GM19023 (cell line): ENCODE results near the gene CACNG8.

Experiments used
- ATAC-seq: cut with Tn5 transposase; IDR thresholded peaks from one replicate; pipeline ENCODE4 v1.9.1; 2021; ENCODE audit warnings: mild to moderate bottlenecking, moderate library complexity; ENCODE audit not compliant: unreplicated experiment

The CACNG8 gene

DNA sequence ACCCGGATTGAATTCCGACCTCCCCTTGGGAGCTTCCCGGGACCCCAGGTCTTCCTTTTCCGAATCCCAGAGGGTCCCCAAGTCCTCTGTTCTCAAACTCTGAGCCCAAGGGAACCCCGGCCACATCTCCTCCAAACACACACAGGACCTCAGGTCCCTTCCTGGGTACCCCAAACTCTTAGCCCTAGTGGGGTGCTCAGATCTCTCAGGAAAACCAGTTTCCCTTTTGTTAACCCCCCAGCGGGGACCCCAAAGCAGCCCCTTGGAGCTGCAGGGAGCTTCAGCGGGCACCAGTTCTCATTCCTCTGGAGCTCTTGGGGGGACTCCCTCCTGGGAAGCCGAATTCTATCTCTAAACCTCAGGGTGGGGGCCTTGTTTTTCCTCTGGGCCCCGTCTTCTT lies 29.5 kb downstream of the CACNG8 start:
- no peak for ATAC-seq

DNA sequence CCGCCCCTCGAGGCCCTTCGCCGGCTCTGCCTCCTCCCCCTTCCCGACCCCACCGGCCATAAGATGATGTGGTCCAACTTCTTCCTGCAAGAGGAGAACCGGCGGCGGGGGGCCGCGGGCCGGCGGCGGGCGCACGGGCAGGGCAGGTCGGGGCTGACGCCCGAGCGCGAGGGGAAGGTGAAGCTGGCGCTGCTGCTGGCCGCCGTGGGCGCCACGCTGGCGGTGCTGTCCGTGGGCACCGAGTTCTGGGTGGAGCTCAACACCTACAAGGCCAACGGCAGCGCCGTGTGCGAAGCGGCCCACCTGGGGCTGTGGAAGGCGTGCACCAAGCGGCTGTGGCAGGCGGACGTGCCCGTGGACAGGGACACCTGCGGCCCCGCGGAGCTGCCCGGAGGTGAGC lies 30.1 kb downstream of the CACNG8 start:
- no peak for ATAC-seq

DNA sequence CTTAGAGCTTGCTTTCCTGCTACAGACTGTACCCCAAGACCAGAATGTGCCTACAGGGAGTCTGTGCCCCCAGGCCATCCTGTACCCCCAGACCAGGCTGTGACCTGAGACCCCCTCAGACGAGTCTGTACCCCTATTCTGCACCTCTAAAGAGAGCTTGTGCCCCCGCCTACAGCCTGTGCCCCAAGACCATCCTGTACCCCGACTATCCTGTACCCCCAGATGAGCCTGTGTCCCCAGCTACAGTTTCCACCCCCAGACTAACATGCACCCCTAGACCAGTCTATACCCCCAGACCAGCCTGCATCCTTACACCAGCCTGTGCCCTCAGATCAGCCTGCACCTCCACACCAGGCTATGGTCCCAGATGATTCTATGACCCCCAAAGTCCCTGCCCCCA lies 30.7 kb downstream of the CACNG8 start:
- ATAC-seq: no peak

DNA sequence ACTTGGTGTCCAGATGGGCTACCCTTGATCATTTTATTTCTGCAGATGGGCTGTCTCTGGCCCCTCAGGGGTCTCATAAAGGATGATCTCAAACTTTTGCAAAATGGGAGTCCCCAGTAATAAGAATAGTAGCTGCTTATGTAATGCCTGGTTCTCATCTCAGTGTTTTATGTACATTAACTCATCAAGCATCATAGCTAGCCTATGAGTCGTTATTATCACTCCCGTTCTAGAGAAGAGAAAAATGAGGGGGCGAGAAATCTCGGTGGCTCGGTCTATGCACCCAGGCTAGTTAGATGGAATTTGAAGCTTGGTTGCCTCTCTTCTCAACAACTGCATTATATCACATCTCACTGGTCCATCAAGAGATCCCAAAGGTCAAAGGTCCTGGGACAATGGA lies 32.1 kb downstream of the CACNG8 start:
- no peak for ATAC-seq

DNA sequence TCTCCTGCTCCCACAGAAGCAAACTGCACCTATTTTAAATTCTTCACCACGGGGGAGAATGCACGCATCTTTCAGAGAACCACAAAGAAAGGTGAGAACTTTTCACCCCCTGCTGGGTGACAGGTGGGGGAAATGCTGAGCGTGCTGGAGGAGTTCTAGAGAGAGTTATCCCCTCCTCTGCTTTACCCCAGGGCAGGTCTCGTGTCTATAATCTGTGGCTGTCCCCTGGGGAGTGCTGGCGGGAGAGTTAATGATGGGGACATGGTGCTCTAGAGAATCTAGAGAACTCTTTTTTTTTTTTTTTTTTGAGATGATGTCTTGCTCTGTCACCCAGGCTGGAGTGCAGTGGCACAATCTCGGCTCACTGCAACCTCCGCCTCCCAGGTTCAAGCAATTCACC lies 35.5 kb downstream of the CACNG8 start:
- ATAC-seq: no peak

DNA sequence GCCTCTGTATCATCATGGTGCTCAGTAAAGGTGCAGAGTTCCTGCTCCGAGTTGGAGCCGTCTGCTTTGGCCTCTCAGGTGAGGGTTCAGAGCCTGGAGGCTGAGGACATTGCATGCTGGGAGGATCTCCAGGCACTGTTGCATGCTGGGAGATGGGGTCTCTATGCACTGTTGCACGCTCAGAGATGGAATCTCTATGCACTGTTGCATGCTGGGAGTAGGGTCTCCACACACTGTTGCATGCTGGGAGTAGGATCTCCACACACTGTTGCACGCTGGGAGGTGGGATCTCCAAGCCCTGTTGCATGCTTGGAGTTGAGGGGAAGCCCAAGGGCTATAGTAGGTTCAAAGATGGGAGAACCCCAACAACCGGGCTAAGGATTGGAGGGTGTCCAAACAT lies 37.0 kb downstream of the CACNG8 start:
- no peak for ATAC-seq

DNA sequence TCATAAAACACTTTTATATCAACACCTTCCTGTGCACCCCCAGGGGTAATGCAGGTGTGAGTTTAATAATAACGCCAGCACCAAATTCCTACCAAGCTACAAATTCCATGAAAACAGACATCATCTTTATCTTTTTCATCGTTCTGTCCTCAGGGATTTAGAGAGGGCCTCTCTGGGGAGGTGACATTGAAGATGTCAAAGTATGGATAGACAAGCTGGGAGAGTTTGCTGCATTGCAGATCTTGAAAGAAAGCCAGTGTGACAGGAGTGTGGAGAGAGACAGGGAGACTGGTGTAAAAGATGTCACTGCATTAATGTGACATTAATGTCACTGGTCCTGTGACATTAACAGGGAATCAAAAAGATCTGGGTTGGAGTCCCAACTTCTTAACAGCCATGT lies 38.8 kb downstream of the CACNG8 start:
- ATAC-seq: no peak

DNA sequence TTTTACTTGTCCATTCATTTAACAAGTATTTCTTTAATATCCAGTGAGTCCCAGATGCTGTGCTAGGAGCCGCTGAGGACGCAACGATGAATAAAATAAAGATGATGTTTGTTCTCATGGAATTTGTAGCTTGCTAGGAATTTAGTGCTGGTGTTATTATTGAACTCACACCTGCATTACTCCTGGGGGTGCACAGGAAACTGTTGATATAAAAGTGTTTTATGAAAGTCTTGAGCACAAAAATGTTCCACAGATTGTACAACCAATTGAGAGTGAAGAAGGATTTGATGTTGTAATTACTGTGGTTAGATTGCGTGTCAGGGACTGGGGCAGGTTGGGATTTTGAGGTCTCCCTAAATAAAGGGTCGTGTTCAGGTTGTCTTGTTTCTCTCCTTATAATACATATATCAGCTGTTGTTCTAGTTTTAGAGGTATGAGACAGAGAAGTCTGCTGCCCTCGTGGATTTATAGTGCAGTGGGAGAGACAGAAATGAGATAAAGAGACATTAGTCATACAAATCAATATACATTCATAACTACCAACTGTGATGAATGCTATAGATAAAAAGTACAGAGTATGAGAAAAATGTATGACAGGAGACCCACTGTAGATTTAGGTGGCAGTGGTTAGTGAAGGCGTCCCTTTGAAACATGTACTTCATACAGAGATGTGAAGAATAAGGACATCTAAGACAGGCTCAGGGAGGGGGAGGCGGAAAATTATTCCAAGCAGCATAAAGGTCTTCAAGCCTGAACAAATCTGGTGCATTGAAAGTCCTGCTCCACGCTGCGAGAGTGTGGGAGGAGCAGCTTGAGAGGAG lies 40.0 kb downstream of the CACNG8 start:
- ATAC-seq: no peak

DNA sequence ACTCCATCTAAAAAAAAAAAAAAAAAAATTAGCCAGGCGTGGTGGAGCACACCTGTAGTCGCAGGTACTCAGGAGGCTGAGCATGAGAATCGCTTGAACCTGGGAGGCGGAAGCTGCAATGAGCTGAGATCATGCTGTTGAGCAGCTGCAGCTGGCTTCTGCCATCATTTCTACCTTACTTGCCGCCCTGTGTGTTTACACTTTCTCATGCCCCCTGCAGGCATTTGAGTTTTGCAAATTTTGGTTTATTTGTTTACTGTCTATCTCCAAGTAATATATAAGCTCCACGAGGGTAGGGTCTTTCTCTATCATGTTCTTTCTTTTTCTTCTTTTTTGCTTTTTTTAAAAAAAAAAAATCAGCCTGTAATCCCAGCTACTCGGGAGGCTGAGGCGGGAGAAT lies 46.7 kb downstream of the CACNG8 start:
- ATAC-seq: no peak

DNA sequence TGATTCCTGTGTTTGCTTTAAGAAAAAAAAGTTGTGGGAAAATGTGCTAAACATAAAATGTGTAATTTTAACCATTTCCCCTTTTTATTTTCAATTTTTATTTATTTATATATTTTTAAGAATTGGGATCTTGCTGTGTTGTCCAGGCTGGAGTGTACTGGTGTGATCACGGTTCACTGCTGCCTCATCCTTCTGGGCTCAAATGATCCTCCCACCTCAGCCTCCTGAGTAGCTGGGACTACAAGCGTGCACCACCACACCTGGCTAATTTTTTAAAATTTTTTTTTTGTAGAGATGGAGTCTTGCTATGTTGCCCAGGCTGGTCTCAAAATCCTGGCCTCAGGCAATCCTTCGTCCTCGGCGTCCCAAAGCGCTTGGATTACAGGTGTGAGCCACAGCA lies 47.7 kb downstream of the CACNG8 start:
- no peak for ATAC-seq

DNA sequence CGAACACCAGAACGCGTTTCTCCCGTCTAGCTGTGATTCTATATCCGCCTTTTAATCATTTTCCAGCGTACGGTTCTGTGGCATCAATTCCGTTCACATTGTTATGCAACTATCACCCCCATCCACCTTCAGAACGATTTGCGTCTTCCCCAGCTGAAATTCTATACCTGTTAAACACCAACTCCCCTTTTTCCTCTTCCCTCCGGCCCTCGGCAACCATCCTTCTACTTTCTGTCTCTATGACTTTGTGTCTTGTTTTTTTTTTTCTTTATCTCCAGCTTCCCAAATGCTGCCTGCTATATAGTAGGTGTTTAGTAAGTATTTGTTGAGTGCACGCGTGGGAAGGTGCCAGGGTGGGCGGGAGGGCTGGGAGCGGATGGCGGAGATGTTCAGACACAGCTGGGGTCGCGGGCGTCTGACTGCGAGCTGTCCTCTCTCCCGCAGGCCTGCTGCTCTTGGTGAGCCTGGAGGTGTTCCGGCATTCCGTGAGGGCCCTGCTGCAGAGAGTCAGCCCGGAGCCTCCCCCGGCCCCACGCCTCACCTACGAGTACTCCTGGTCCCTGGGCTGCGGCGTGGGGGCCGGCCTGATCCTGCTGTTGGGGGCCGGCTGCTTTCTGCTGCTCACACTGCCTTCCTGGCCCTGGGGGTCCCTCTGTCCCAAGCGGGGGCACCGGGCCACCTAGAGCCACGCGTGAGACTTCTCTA lies 48.9 kb downstream of the CACNG8 start:
- ATAC-seq: no peak

DNA sequence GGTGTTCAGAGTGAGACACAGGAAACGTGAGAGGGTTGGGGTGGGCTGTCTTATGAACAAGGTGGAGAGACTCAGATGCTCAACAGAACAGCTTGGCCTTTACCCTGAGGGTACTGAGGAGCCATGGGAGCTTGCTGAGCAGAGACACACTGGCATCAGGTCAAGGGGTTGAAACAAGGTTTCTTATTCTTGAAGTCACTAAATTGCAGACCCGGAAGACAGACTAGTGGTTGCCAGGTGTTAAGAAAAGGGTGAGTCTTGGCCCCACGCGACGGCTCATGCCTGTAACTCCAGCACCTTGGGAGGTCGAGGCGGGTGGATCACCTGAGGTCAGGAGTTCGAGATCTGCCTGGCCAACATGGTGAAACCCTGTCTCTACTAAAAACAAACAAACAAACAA lies 51.1 kb downstream of the CACNG8 start:
- ATAC-seq: no peak

DNA sequence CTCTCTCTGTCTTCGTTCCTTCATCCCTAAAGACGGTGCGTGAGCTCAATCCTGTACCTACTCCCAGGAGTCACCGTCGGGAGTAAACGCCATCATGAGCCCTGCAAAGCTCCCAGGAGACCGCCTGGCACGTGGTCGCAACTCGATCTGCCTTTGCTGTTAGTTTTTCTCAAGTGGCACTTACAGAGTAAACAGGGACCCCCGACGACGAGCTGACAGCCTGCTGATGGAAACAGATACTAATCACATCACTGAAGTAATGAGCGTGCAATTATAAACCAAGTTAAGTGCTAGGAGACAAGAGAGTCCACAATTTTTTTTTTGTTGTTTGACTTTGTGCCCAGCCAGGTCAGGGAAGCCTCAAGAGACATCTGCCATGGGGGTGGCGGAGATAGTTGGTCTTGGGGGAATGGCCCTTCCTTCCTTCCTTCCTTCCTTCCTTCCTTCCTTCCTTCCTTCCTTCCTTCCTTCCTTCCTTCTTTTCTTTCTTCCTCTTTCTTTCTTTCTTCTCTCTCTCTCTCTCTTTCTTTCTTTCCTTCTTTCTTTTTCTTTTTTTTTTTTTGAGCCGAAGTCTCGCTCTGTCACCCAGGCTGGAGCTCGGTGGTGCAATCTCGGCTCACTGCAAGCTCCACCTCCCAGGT lies 52.3 kb downstream of the CACNG8 start:
- ATAC-seq: no peak

DNA sequence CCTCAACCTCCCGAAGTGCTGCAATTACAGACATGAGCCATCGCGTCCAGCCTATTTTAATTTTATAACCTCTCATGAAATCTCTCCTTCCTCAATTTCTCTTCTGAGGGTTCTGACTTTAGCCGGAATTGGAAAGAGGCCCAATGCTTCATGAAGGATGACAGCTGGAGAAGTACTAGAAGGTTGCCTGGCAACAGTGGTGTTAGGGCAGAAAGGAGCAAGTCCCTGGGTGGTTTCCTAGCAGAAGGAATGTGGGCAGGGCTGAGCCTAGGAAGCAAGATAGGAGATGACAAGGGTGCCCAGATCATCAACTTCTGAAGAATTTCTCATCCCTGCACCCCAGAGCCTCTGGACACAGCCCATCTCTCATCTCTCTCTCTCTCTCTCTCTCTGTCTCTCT lies 54.5 kb downstream of the CACNG8 start:
- no peak for ATAC-seq

DNA sequence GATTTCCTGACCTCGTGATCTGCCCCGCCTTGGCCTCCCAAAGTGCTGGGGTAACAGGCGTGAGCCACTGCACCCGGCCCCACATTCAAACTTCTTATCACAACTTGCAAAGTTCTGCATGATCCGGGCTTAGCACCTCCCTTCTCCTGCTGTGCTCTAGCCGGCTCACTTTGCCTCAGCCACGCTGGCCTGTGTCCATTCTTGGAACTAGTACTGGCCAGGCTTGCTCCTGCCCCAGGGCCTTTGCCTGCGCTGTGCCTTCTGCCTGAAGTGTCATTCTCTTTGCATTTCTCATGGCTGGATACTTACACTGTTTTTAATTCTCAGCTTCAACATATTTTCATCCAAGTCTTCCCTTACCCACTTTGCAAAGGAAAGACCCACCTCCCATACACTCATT lies 58.6 kb downstream of the CACNG8 start:
- no peak for ATAC-seq

DNA sequence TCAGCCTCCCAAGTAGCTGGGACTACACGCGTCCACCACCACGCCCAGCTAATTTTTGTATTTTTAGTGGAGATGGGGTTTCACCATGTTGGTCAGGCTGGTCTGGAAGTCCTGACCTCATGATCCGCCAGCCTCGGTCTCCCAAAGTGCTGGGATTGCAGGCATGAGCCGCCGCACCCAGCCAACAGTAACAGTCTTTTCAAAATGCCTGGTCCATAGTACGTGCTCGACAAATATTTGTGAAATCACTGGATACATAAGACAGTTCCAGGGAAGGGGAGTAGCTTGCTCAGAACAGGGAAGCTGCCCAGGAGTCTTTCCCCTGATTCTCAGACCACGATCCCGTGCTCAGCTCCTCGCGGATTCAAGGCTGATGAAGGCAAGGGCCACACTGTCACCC lies 59.2 kb downstream of the CACNG8 start:
- no peak for ATAC-seq

DNA sequence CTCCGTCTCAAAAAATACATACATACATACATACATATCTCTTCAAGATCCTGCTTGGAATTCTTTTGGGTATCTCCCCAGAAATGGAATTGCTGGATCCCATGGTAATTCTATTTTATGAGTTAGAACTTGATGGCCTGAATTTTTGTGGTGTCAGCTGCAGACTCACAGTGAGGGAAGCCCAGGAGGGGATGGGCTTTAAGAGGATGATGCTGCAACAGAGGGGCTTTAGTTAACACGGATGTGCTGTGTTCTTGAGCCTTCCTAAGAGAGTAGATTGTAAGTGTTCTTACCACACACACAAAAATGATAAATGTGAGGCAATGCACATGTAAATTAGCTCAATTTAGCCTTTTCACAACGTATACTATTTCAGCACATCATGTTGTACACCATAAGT lies 60.5 kb downstream of the CACNG8 start:
- ATAC-seq: no peak

DNA sequence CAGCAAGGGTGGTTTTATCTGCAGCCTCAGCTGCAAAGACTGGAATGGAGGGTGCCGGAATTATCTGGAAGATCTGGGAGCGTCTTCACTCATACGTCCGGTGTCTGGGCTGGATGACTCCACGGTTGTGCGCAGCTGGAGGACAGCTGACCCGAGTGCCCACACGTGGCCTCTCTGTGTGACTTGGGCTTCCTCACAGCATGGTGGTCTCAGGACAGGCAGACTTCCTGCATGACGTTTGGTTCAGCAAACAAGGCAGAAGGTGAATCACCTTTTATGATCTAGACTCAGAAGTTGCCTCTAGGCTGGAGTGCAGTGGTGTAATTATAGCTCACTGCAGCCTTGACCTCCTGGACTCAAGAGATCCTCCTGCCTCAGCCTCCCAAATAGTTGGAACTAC lies 61.9 kb downstream of the CACNG8 start:
- ATAC-seq: no peak

DNA sequence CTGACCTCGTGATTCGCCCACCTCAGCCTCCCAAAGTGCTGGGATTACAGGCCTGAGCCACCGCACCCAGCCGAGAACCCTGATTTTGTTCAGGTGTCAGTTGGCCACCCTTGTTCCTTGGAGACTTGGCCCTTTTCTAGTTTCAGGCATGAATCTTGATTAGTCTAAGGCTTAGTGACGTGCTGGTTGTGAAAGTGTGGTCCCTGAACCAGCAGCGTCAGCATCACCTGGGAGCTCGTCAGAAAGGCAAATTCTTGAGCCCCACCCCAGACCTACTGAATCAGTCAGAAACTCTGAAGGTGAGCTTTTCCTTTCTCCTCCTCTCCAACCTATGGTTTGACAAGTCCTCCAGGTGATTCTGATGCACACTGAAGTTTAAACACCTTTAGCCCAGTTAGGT lies 63.9 kb downstream of the CACNG8 start:
- ATAC-seq: no peak

DNA sequence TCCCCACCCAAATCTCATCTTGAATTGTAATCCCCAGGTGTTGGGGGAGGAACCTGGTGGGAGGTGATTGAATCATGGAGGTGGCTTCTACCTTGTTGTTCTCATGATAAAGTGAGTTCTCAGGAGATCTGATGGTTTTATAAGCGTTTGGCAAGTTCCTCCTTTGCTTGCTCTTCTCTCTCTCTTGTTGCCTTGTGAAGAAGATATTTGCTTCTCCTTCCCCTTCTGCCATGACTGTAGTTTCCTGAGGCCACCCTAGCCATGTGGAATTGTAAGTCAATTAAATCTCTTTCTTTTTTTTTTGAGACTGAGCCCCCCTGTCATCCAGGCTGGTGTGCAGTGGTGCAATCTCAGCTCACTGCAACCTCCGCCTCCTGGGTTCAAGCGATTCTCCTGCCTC lies 66.6 kb downstream of the CACNG8 start:
- no peak for ATAC-seq

DNA sequence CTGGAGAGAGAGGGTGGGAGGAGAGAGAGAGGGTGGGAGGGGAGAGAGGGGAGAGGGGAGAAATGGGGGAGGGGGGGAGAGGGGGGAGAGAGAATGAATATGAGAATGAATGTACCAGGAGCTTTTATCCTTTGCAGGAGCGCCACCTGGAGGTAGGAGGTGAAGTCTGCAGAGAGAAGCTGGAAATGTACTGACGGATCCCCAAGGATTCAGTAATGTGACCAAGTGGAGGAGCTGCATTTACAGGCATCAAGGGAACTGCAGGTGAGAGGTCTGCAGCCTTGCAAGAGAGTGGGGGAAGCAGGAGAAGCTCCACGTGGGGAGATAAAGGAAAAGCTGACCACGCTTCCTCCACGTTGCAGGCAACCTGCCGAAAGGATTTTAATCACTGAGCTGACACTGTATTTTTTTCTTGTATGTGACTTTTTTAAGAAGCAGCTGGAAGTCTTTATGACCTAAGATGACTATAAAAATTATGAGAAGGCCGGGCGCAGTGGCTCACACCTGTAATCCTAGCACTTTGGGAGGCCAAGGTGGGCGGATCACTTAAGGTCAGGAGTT lies 67.3 kb downstream of the CACNG8 start:
- ATAC-seq: no peak
